ENCODE data around the gene KMT5B. TPM values are rescaled to one million over a fixed set of nuclear protein-coding genes. Genes with fewer than 3 reads are reported as not detected.
"Not testable (repeated sequence)": the region's sequence is repeated elsewhere in the genome, so short reads cannot be mapped to it uniquely, and the experiment has no call there.

The KMT5B gene
- 16.3 and 20.5 TPM in 2 replicates for total RNA-seq

DNA sequence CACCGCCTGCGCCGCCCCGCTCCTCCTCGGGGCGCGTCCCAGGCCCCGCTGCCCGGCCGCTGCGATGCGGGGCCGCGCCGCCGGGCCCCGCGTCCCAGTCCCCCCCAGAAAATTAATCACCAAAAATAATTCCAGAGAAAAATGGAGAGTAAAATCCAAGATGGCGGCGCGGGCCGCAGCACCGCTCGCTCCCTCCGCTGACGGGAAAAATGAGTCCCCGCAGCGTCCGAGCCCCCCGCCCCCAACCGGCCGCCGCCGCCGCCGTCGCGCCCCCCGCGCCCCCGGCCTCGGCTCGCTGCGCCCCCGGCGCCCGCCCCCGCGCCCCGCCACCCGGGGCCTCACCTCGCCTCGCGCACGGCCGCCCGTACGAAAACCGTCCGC lies at the start of gene KMT5B:
Gene KMT5B (minus strand): TSS at position 162 of the 381 bp plus-strand sequence. CDS start 23,220 bp downstream, outside the sequence.
- DNase-seq (ENCODE audit: low read depth in 2 of 2), result peak; percentile 29 to 62

DNA sequence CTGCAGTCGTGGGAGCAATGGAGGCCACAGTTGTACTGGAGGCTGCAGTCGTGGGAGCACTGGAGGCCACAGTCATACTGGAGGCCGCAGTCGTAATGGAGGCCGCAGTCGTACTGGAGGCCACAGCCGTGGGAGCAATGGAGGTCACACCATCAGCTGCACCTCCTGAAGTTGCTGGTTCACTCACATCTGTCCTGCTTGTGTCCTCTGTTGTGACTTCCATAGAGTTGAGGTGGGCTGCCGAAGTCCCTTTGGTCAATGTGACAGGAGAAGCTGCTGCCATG lies 49.4 kb upstream of the KMT5B start:
- no peak for DNase-seq (ENCODE audit: low read depth in 2 of 2)

DNA sequence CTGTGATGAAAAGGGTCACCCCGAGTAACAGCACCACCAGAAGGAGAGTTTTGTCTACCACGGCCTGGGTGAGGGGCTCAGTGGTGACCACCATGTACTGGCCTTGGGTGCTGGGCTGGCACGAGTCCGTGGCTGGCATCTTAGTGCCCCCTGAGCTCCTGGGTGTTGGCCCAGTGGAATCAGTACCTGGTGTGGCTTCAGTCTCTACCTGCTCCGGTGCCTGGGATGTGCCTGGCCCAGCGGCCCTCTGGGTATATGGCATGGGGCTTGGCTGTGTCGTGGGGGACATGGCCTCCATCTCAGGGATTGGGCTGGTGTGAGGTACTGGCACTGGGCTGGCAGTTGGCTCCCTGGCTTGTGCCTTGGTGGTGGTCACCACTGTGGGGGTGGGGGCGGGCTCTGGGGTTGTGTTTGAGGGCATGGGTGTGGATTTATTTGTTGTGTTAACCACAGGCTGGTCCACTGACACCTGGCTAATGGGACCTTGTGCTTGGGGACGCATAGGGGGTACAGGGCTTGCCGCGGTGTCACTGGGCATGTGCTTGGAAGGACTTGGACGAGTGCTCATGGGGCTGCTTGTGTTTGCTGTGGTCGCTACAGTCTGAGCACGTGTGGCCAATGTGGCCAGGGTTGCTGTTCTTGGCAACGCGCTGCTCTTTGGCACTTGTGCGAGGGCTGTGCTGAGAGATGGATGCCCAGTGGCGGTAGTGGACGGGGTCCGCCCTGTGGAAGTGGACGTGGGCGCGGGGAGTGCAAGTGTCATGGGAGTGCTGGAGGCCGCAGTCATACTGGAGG lies 48.9 kb upstream of the KMT5B start:
- DNase-seq (ENCODE audit: low read depth in 2 of 2), result no peak

DNA sequence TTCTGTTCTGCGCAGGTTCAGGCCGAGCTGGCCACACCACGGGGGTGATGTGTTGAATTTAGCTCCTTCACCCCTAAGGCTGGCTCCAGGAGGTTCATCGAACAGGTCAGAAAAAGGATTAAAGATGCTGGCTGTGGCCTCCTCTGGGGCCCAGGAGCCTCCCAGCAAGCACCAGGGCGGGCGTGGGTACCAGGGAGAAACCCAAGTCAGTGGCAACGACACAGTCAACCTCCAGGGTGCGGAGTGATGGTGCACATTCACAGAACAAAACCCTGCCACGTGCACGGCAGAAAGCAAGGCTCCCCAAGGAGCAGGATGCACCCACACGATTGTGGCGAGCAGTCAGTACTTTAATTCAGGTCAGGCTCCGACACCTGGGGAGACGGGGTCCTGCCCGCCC lies 47.9 kb upstream of the KMT5B start:
- no peak for DNase-seq (ENCODE audit: low read depth in 2 of 2)

DNA sequence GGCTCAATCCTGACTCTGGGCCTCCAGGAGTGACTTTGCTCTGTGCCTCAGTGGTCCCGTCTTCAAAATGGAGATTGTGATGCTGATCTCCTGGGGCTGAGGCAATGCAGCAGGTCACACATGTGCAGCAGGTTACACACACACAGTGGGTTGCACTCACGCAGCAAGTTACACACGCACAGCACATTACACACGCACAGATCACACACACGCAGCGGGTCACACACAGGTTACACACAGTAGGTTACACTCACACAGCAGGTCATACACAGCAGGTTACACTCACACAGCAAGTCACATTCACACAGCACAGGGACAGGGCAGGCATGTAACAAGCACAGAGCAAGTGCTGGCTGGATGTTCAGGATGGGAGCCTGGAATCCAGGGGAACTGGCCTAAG lies 47.4 kb upstream of the KMT5B start:
- DNase-seq (ENCODE audit: low read depth in 2 of 2), result no peak

DNA sequence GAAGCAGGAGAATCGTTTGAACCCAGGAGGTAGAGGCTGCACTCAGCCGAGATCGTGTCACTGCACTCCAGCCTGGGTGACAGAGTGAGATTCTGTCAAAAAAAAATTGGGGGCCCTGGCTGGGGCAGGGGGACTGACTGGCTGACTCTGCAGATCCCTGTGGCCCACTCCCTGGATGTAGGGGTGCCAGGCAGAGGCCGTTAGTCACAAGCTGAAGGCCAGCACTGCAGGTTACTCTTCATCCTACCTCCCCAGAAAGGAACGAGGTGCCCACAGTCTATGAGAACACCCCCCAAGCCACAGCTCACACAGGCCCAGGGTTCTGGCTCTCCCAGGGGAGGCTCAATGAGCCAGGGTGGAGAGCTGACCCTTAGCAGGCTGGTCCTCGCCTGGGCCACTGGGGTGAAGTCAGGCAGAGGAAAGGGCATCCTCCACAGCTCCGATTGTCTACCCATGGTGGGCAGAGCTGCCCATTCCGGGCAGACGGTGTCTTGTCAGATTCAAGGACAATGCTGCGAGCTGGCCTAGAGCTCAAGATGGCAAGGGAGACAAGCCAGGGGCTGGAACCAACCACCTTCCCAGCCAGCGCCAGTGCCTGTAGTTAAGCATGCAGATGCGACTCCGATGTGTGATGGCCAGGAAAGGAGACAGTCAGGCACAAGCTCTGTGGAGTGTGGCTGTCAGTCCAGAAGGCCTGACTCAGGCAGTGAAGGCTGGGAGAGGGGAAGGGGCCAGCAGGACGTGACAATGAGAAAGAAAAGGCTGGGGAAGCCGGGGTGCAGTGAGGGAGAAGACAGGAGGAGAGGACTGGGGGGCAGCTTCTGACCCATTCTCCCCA lies 46.2 kb upstream of the KMT5B start:
- no peak for DNase-seq (ENCODE audit: low read depth in 2 of 2)

DNA sequence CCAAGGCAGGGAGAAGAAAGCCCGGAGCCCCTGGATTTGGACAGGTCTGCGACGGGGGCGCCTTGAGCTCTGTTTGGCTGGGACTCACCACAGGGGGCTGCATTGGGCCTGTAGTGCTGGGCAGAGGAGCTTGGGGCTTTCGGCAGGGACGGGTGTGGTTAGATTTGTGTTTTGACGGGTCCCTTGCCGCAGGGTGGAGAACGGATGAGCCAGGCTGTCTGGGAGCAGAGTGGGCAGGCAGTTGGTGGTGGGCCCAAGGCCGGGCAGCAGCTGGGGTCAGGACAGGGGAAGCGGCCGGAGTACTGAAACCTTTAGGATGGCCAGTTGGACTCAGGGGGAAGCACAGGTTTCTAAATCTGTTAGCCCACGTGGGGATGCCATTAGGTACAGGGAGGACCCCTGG lies 45.3 kb upstream of the KMT5B start:
- DNase-seq (ENCODE audit: low read depth in 2 of 2), result no peak

DNA sequence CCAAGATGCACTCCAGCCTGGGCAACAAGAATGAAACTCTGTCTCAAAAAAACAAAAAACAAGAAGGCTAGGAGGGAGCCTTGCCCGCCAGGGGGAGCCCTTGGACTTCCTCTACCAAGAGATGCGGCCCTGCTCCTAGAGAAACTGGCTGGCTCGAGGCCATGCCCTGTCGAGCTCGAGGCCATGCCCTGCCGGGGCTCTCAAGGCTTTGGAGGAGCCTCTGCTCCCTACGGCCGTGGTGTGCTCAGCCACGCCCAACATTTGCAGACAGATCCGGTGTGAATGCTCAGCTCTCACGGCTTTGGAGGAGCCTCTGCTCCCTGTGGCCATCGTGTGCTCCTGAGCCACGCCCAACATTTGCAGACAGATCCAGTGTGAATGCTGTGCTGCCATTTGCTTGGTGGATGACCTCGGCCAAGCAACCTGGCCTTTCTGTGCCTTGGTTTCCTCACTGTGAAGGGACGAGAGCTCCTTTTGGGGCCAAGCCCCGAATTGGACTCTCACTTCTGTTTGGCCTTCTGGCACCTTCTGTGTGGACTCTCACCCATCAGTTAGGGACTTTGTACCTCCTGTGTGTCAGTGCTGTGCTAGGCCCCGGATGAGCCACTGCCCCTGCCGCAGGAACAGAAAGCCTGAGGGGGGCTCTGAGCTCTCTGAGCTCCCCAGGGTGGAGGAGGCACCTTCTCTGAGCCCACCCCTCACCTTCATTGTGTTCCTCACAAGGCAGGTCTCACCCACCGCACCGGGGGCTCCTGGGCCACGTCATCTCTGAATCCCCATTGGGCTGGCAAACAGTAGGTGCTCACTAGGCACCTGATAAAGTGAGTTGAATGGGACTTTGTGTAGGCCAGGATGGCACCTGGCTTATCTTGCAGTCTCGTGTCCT lies 44.6 kb upstream of the KMT5B start:
- DNase-seq (ENCODE audit: low read depth in 2 of 2), result peak; percentile 67 to 87

DNA sequence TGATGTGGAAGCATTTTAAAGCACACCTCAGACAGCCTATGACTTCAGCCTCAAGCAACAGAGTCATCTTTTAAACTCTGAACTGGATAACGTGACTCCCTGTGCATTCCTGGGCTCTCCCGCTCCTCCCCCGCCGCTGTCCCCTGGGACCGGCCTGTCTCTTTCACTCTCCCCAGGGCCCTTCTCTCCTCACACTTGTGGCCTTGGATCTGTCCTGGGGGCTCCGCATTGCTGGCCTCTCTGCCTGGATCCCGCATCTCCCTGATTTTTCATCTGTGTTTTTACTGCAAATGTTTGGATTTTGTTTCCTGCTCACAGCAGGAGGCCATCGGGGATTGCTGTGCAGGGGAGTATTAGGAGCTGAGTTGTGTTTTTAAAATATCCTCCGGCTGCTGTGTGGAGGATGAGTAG lies 43.2 kb upstream of the KMT5B start:
- DNase-seq (ENCODE audit: low read depth in 2 of 2), result no peak

DNA sequence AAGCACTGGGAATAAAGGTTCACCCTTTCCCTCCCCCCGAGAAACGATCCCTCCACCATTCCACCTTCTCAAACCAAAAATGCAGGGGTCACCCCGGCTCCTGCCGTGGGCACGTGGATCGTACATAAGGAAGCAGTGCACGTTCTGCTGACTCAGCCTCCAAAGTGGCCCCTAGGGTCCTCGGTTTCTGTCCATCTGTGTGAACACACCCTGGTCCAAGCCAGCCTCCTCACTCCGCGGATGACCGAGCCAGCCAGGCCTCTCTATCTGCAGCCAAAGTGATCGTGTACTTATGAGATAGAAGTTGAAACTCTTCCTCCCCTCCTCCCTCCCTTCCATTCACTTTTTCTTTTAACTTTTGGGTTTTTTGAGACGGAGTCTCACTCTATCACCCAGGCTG lies 42.4 kb upstream of the KMT5B start:
- no peak for DNase-seq (ENCODE audit: low read depth in 2 of 2)

DNA sequence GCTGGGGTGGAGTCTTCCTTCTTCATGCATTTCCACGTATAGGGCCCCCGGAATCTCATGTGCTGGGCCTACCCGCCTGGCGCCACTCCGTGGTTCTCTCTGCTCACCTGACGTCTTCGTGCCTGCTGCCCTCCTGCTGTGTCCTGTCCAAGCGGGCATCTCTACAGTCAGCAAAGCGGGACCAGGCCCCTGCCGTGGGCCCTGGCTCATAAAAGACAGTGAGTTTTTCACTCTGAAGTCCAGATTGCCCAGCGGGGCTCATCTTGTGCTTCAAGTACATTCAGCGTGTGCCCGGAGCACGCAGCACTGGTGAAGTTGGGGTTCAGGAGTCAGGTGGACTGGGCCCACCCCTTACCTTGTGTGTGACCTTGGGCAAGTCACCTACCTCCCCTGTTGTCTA lies 41.3 kb upstream of the KMT5B start:
- DNase-seq (ENCODE audit: low read depth in 2 of 2), result no peak

DNA sequence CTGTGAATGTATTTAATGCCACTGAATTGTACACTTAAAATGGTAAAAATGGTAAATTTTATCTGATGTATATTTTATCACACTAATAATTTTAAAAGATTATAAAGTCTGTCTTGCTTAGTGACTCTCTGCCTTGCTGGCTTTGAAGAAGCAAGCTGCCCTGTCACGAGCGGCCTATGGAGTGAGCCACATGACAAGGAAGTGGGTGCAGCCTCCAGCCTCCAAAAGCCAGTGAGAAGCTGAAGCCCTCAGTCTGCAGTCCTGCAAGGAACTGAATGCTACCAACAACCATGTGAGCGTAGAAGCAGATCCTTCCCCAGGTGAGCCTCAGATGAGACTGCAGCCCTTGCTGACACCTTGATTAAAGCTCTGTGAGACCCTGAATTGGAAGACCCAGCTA lies 38.7 kb upstream of the KMT5B start:
- no peak for DNase-seq (ENCODE audit: low read depth in 2 of 2)

DNA sequence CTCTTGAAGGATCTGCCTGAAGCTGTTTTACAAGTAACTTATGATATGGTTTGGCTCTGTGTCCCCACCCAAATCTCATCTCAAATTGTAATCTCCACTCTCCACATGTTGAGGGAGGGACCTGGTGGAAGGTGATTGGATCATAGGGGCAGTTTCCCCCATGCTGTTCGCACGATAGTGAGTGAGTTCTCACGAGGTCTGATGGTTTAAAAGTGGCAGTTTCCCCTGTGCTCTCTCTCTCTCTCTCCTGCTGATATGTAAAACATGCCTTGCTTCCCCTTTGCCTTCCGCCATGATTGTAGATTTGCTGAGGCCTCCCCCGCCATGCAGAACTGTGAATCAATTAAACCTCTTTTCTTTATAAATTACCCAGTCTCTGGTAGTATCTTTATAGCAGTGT lies 31.8 kb upstream of the KMT5B start:
- DNase-seq (ENCODE audit: low read depth in 2 of 2), result not testable (repeated sequence)

DNA sequence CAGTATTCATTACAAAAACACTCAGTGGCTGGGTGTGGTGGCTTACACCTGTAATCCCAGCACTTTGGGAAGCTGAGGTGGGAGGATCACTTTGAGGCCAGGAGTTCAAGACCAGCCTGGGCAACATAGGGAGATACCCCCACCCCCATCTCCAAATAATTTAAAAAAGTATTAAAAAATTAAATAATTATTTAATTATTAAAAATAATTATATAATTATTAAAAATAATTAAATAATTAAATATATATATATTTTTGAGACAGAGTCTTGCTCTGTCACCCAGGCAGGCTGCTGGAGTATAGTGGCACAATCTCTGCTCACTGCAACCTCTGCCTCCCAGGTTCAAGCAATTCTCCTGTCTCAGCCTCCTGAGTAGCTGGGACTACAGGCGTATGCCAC lies 30.8 kb upstream of the KMT5B start:
- not testable (repeated sequence) for DNase-seq (ENCODE audit: low read depth in 2 of 2)

DNA sequence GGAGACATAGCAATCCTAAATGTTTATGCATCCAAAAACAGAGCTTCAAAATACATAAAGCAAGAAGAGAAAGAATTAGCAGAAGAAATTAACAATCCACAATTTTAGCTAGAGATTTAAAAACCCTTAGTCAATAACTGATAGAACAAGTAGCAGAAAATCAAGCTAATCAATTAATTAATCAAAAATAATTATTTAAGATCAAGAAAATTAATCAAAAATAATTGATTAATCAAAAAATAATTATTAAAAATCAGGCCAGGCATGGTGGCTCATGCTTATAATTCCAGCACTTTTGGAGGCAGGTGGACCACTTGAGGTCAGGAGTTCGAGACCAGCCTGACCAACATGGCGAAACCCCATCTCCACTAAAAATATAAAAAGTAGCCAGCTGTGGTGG lies 29.5 kb upstream of the KMT5B start:
- DNase-seq (ENCODE audit: low read depth in 2 of 2), result no peak

DNA sequence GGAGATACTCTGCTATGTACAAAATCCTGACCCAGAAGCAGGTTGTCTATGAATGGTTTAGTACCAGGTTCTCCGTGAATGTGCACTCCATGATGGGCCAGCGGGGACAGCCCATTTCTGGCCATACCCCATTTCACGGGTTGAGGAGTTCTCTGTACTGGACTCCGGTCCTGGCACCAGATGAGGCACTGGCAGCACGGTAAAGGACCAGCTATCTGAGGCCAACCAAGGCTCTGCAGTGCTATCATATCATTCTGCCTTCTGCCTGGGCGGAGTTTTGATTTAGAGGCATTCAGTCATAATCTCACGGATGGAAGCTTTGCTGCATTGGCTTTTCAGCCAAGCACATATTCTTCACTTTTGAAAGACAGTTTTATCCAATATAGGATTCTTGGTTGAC lies 18.5 kb upstream of the KMT5B start:
- no peak for DNase-seq (ENCODE audit: low read depth in 2 of 2)

DNA sequence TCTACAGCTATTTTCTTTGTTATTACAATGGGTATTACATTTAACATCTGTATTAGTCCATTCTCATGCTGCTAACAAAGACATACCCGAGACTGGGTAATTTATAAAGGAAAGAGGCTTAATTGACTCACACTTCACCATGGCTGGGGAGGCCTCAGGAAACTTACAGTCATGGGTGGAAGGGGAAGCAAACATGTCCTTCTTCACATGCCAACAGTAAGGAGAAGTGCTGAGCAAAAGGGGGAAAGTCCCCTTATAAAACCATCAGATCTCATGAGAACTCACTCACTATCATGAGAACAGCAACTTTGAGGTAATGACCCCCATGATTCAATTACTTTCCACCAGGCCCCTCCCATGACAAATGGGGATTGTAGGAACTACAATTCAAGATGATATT lies 16.5 kb upstream of the KMT5B start:
- DNase-seq (ENCODE audit: low read depth in 2 of 2), result no peak

DNA sequence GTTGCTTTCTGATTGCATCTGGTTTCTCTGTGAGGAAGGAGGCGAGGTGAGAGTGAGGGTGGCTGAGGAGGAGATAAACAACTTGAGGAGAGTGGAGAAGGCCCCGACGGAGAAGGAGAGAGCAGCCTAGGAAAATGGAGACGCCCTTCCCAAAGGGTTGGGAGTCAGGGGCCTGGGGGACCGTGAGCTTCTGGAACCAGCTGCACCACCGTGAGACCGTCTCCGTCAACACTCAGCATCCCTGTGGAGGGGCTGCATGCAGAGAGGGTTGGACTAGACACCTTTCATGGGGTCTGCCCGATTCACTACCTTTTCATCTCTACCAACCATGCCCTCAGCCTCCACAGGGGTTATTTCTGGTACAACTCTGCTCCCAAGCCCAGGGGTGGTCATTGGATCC lies 13.3 kb upstream of the KMT5B start:
- no peak for DNase-seq (ENCODE audit: low read depth in 2 of 2)

DNA sequence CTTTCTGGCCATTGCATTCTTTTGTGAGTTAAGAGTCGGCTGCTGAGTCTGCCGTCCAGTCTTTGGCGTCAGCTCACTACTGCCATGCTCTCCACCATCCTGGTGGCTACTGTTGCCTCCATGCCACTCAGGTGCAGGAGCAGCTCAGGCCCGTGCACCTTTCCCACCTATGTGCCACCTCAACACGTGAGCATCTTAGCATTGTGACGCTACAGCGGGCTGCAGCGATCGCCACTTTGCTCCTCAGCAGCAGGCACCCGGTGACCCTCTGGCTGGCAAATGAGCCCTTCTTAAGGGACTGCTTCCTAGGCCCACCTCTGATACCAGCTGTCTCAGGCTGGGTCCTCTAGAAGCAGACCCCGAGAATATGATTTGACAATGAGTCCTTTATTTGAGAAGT lies 11.5 kb upstream of the KMT5B start:
- no peak for DNase-seq (ENCODE audit: low read depth in 2 of 2)

DNA sequence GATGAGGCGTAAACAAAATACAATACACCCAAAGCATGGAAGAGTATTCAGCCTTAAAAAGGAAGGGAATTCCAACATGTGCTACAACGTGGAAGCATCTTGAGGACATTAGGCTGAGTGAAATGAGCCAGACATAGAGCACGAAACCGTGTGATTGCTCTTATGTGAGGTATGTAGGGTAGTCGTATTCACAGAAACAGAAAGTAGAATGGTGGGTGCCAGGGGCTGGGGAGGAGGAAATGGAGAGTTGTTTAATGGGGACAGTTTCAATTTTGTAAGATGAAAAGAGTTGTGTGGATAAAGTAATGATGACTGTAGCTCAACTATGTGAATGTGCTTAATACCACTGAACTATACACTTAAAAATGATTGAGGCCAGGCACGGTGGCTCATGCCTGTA lies 10.2 kb upstream of the KMT5B start:
- no peak for DNase-seq (ENCODE audit: low read depth in 2 of 2)

DNA sequence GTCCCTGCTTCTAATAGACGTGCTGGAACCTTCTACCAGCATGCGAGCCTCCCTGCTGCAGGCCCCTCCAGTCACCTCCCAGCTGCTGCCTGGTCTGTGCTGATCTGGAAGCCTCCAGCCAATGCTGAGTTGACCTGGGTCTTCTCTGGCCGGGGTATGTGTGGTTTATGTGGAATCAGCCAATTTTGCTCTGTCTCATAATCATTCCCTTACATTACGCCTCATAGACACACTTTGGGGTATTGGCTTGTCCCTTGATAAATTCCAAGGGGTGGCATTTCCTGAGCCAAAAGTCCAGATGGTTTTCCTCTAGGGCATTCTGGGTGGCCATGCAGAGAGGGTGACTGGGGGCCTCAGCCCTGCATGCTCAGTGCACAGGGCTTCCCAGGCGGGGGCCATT lies 8.3 kb upstream of the KMT5B start:
- no peak for DNase-seq (ENCODE audit: low read depth in 2 of 2)

Data from dermis microvascular lymphatic vessel endothelial cell (primary cell).